HG03469 (cell line): Measurements from ENCODE around the gene NCF4.
A peak's percentile ranks its signal among the peaks of the same experiment; 100 is the strongest.

Experiments used
- ATAC-seq: cut with Tn5 transposase; IDR thresholded peaks from one replicate; pipeline ENCODE4 v1.9.1; 2021; ENCODE audit warnings: mild to moderate bottlenecking, moderate library complexity, moderate number of reproducible peaks; ENCODE audit not compliant: unreplicated experiment

Gene NCF4

DNA sequence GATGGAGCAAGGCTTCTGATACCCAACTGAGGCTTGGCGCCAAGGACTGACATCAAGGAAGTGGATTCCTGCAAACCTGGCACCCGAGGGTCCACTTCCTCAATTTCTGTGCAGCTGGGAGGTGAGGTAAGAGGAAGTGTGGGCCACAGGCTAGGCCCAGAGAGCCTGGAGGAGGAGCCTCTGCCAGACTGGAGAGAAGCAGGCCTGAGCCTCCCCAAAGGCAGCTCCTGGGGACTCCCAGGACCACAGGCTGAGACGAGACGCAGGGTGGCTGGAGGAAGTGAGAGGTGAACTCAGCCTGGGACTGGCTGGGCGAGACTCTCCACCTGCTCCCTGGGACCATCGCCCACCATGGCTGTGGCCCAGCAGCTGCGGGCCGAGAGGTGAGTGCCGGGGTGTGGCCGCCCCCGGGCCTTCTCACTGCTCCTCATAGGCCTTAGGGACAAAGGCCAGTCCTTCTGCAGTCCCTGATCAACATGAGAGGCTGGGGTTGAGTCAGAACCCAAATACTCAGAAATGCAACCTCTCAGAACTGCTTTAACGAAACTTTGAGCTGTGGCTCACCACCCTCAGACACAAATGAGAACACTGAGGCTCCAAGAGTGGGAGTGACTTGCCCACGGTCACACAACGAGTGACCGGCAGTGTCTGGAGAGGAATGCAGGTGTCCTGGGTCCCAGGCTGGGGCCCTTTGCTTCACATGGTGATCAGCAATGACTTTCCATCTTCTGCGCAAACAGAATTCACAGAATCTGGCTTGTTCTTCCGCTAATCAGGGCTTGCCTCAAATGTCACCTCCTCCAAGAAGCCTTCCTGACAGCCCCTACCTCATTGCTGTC is at the start of gene NCF4:
Gene NCF4 (plus strand): TSS at position 186 of the 839 bp plus-strand sequence. CDS start 166 bp downstream, at position 352.
- ATAC-seq, result peak; percentile 36

DNA sequence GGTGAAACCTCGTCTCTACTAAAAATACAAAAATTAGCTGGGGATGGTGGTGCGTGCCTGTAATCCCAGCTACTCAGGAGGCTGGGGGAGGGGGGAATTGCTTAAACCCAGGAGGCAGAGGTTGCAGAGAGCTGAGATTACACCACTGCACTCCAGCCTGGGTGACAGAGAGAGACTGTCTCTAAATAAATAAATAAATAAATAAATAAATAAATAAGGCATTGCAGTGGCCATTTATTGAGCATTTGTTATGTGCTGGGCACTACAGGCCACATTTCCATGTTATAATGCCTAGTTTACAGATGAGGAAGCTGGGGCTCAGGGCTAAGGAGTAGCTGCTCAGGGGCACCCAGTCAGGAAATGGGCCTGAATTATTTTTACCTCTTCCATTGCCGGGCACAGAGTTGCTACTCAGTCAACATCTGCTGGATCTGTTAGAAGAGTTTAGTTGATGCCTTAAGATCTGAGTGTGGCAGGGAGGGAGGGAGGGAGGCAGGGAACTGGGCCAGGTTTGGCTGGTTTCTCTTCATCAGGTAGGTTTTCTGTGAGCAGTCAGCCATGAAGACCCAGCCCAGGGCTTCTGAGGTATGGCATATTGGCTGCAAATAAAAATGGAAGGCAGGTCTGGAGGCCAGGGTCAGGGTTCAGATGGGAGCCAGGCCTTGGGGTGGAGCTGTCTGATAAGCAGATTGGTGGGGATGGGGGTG is 49.6 kb upstream of the NCF4 start:
- ATAC-seq, result no peak

DNA sequence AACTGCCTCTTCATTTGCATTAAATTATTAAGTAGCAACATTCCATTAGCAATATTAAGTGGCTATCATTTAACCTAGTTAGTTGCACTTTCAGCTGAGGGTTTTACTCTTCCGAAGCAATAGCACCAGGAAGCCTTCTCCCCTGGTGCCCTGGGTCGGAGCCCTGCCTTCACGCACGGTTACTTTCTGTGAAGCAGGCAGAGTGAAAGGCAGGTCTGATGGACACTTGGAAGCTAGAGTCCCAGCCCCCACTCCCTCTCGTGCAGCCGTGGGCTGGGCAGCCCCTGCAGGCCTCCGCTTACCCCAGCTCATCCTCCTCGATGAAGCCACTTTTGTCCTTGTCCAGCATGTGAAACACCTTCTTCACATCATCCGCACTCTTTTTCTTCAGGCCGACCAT is 46.0 kb upstream of the NCF4 start:
- ATAC-seq, result no peak

DNA sequence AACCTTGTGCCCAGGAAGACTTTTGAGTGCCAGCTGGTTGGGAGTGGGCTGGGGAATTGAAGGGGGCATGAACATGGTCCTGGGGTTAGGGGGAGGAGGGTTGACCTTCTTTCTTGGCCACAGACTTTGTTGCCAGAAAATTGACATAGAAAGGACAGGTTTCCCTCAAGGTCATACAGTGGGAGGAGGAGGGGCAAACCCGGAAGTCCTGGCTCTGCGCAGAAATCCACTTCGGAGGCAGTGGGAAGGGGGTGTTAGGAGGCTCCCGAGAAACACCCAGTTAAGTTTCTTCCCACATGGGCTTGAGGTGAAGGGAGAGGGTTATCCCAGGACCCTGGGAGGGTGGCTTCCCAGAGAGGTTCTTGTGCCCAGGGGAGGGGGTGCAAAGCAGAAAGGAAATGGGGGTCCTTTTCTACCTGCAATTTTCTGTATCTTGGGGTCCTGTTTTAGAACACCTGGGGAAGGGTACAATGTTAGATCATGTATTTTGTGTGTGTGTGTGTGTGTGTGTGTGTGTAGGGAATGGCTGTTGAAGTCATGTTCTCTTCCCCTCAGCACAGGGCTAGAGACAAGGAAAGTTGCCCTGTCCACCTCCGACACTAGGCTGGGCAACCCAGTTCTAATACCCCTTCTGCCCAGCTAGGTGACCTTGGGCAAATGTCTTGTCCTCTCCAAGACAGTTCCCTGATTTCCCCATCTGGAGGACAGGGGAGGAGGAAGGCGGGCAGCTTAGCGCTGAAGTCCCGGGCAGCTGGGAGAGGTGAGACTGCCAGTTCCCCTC is 45.1 kb upstream of the NCF4 start:
- no peak for ATAC-seq

DNA sequence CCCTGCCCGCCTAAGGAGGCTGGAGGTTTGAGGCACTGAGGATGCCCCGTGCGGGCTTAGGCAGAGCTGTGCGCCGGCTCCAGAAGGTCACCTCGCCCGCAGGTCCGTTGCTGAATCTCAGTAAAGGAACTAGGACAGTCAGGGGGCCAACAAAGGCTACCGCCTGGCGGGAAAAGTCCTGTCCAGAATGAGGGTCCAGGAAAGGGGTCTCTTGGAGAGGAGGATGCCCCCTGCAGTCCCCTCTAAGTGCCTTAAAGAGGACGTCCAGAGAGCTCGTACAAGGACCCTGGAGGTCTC is 44.5 kb upstream of the NCF4 start:
- no peak for ATAC-seq

DNA sequence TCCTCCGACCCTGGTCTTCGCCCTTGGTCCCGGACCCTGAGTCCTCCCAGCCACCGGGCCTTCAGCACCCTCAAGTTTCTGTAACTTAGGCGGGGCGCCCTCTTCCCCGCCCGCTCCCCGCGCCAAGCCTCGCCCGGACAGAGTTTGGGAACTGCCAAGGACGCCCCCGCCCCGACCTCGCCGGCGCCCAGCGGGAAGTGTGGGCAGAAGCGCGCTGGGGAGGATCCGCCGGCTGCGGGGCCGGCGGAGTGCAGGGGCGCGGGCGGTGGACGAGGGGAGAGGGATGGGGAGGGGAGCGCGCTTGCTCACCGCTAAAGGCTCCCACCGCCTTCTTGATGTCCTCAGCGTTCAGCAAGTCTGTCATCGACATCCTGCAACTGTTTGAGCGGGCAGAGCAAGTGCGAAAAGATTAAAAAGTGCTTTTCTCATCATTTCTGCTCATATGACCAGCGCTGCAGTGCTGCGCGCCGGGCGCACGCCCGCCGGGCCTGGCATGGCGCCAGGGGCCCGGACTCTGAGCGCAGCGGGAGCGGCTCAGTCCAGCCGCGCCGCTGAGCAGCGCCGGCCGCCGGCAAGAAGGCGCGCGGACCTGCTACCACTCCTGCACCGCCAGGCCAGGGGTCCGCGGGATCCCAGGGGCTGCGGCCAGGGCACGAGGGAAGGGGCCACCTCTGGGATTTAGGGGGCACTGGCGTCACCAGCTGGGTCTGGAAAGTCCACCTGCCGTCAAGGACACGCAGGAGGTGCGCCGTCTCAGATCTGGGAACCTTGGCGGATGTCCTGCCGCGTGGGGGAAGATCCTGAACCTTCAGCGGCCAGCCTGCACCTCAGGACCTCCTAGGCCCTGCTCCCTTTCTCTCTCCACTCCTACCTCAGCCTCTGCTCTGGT is 43.9 kb upstream of the NCF4 start, which contains the start of gene PVALB:
Gene PVALB (minus strand): TSS at position 400 of the 889 bp plus-strand sequence. CDS start 30 bp downstream, at position 370.
- ATAC-seq, result no peak

DNA sequence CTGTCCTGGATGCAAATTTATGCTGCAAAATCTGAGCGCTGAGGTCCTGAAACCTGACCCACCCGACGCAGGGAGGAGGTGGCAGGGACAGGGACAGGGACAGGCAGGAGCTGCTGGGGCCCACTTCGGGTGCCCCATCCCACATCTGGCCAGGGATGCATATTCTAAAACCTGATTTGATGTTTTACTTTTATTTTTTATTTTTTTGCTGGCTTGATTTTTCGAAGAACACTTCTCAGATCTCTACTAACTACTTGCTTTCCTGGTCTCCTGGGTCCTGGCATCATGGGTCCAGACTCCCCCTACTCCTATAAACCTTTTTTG is 43.3 kb upstream of the NCF4 start:
- no peak for ATAC-seq

DNA sequence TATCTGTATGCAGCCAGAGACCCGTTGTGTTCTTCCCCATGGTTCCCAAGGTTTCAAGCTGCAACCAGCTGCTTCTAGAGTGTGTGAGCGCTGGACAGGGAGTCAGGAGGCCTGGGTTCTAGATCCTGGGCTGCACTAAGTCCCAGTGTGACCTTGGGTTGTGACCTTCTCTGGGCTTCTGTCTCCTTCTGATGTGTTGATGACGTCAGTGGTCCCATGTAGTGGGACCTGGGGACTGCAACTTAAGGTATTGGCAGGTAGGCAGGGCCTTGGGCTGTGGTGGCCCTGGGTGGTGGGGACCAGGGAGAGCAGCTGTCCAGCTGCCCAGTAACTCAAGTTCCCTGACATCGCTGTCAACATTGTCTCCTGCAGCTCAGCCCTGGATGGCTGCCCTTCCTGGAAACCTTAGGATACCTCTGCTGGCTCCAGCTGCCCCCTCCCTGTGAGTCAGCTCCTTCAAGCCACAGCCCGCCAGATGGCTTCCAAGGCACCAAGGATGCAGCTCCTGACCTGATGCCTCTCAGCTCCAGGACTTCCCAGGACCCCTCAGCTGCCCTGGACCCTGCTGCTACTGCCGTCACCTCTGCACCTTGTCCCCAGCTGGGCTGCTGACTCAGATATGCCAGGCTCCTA is 42.7 kb upstream of the NCF4 start:
- no peak for ATAC-seq

DNA sequence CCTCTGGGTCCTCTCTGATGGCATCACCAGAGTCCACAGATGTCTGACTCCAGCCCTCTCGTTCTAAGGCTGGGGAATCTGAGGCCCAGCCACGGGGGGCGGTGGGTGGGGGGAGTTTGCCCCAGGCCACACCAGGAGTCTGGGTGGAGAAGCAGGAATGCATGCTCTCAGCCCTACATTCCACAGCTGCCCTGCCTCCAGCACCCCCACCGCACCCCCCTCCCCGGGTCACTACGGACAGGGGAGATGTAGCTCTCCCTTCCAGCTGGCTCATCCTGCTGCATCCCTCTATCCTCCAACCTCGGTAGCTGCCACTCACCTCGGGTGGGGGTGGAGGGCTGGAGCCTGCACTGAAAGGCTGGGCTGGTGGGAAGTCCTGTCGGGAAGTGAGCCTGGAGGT is 41.7 kb upstream of the NCF4 start:
- ATAC-seq, result no peak

DNA sequence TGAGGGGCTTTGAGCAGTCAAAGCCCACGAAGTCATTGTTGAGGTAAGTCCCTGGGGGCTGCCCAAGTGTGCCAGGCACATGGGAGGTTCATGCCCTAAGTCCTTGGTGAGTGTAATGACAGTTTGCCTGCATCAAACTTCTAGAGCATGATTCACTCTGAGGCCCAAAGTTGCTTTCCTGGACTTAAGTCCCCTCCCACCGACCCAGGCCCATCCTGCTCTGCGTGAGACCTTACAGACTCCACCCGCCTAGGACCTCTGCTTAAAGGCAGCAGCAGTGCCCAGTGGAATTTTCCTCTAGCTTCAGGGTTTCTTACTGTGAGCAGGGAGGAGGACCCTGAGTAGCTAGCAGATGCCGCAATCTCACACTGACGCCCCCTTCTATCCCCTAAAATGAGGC is 38.2 kb upstream of the NCF4 start:
- ATAC-seq, result no peak

DNA sequence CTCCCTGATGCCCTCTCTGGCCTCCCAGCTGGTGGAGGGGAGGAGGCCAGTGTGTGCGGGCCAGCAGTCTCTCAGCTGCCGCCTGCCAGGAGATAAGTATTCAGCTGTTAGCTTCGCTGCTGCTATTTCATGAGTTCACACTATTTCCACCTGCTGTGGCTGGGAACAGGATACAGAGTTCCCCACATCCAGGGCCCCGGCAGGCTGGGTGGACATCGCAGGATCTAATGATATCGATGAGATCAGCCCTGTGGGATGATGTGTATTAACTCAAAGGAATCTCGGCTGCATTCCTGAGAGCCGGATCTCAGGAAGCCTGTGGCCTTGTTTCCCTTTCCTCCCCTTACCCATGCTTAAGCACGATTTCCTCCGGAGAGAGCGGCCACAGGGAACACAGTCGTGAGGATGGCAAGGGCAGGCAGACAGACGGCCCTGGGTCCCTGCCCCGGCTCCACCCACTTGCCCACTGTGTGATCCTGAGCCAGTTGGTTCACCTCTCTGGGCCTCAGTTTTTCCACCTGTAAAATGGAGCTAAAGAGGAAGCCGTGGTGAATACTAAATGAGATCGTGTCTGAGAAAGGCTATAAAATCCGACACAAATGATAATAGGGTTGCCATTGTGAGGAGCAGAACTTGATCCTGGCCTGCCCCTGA is 37.5 kb upstream of the NCF4 start:
- ATAC-seq, result no peak

DNA sequence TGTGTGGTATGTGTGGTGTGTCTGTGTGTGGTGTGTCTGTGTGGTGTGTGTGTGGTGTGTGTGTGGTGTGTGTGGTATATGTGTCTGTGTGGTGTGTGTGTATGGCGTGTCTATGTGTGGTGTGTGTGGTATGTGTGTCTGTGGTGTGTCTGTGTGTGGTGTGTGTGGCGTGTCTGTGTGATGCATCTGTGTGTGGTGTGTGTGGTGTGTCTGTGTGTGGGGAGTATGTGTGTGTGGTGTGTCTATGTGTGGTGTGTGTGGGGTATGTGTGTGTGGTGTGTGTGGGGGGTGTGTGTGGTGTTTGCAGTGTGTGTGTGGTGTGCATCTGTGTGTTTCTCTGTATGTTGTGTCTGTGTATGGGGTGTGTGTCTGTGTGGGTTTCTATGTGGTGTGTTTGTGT is 36.2 kb upstream of the NCF4 start:
- ATAC-seq, result no peak

DNA sequence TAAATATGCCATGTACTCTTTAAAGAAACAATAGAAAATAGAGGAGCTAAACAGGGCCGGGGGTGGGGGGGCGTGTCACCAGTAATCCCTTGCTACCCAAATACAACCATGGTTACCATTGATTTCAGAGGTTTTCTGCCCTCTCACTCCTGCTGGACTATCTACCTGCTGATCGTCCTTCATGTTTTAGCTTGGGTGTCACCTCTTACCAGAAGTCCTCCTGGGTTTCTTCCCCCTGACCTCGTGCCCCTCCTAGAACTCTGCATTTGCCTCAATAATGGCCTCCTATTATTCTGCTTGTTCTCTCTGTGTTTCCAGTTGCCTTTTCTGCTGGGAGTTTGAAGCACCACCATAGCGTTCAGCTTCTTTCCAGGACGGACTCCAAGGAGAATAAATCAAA is 34.5 kb upstream of the NCF4 start:
- ATAC-seq, result no peak

DNA sequence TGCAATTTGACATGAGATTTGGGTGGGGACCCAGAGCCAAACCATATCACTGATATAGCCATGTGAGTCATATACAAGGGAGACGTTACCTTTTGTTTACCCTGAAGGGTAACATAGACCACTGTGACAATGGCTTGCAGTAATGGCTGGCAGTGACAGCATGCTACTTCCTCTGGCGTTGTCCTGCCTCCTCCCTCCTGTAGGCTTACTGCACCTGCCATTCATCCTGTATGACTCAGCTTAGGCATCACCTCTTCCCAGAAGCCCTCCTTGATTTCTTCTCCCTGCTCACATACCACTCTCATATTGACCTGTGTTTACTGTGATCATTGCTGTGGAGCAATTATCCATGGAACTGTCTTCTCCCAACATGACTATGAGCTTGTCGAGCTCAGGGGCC is 32.0 kb upstream of the NCF4 start:
- ATAC-seq, result no peak

DNA sequence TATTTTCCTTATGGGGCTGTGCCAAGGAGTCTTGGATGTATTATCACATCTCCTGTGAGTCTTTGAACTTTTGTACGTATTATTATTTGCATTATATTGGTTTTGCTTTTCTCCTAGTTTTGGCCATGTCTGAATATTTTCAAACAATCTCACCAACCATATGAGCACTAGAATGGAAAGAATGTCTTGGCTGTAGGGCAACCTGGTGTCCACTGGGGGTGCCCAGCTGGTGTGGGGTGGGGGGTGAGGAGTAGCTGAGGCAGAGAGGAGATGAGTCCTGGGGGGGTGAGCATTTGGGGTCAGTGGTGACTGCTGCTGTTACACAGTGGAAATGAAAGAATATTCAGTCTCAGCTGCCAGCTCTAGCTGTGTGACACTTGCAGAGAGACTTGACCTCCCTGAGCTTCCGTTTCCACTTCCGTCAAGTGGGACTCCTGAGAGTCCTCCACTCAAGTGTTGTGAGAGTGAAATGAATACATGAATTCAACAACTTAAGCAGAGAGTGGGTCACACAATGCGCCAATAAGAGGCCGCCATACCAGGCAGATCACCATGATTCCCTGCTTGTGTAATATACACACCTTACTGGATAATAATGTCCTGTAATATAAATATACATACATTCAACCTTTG is 31.3 kb upstream of the NCF4 start:
- no peak for ATAC-seq

DNA sequence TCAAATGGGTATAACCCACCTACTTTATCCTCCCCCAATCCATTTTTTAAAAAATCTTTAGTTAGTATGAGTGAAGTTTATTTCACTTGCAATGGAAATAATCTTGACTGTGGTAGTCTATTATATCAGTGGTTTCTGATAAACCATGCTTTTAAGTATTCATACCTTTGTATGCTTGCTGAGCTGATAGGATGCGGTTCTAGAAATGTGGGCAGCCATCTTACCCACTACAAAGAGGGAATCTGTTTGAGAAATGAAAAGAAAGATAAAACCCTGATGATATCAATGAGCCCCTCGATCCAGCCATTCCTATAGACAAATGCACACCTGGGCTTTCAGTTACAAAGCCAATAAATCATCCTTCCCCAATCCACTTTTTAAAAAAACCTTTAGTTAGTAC is 30.2 kb upstream of the NCF4 start:
- ATAC-seq, result no peak

DNA sequence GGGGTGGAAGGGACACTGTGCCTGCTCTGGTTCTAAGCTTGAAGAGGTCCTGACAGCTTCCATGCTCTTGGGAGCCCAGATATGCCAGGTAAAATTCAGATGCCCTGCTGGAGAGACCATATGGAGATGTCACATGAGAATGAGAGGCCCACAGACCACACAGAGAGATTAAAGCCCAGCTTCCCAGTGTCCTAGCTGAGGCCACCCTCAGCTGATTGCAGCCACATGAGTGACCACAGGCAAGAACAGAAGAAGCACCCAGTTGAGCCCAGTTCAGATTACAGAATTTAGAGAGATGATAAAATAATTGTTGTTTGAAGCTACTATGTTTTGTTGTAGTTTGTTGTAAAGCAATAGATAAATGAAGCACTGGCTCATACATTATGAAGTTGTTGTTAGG is 29.6 kb upstream of the NCF4 start:
- ATAC-seq, result no peak

DNA sequence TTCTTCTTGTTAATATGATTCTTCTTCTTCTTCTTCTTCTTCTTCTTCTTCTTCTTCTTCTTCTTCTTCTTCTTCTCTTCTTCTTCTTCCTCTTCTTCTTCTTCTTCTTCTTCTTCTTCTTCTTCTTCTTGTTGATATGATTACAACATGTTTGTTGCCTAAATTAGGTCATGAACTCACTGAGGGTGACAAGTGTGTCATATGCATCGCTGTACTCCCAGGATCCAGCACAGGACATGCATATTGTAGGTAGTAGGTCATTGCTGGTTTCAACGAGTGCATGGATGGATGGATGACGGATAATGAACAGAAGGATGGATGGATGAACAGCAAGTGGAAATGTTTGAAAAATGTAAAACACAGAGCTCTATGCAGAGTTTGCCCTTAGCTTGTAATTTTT is 29.1 kb upstream of the NCF4 start:
- ATAC-seq, result no peak

DNA sequence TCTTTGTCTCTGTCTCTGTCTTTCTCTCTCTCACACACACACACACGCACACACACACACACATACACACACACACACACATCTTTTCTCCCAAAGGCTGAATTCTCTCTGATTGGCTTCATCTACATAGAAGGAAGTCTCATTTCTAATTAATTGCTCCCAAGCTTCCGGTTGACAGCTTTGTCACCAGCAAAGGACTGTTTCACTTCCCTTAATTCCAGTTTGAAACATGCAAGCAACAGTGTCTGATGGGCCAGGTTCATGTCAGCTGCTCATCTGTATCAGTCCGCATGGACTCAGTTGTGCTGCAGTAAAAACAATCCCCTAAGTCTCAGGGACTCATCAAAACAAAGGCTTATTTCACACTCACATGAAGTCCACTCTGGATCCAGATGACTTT is 27.7 kb upstream of the NCF4 start:
- no peak for ATAC-seq
